Measurements from ENCODE around the gene UBQLN3.

Gene UBQLN3

GRCh38 chr11:5522308-5522707 lies 12.6 kb upstream of the UBQLN3 start:
- Histone ChIP-seq H3K4me2 (ENCODE audit: low read depth, low read length) (no peak overlapping the region), H3K4me3 (ENCODE audit: low read length) (no peak overlapping the region), H4K20me1 (ENCODE audit: insufficient read depth, low read length) (no peaks in the 10 kb centered on the region), H3K27me3 (replicated peaks; ENCODE audit: insufficient read depth, low read length) (no peaks in the 10 kb centered on the region), H3K4me1 (ENCODE audit: low read length) (no peaks in the 10 kb centered on the region), H3K79me2 (ENCODE audit: low read length) (no peaks in the 10 kb centered on the region), H3K9me2 (replicated peaks; ENCODE audit: insufficient read depth, low read length) (no peaks in the 10 kb centered on the region), H3F3A (ENCODE audit: insufficient read depth, low read length) (no peaks in the 10 kb centered on the region), H3K27ac (ENCODE audit: low read length) (no peak overlapping the region), H3K9ac (ENCODE audit: low read length) (no peak overlapping the region), H3K36me3 (replicated peaks; ENCODE audit: insufficient read depth, low read length) (no peaks in the 10 kb centered on the region), H2AFZ (ENCODE audit: low read length) (no peak overlapping the region), H3K9me3 (replicated peaks; ENCODE audit: insufficient read depth, low read length) (no peaks in the 10 kb centered on the region)
- DNase-seq = no peak
- TF ChIP-seq EZH2phosphoT487 (IDR thresholded peaks at IDR 0.05; ENCODE audit: low read length) (no peak), EZH2 (optimal IDR thresholded peaks at IDR 0.05; ENCODE audit: low read depth, low read length) (no peak)
- TF ChIP-seq, protein P1, sequence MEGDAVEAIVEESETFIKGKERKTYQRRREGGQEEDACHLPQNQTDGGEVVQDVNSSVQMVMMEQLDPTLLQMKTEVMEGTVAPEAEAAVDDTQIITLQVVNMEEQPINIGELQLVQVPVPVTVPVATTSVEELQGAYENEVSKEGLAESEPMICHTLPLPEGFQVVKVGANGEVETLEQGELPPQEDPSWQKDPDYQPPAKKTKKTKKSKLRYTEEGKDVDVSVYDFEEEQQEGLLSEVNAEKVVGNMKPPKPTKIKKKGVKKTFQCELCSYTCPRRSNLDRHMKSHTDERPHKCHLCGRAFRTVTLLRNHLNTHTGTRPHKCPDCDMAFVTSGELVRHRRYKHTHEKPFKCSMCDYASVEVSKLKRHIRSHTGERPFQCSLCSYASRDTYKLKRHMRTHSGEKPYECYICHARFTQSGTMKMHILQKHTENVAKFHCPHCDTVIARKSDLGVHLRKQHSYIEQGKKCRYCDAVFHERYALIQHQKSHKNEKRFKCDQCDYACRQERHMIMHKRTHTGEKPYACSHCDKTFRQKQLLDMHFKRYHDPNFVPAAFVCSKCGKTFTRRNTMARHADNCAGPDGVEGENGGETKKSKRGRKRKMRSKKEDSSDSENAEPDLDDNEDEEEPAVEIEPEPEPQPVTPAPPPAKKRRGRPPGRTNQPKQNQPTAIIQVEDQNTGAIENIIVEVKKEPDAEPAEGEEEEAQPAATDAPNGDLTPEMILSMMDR (IDR thresholded peaks at IDR 0.05; ENCODE audit: low read length) = no peak

DNA sequence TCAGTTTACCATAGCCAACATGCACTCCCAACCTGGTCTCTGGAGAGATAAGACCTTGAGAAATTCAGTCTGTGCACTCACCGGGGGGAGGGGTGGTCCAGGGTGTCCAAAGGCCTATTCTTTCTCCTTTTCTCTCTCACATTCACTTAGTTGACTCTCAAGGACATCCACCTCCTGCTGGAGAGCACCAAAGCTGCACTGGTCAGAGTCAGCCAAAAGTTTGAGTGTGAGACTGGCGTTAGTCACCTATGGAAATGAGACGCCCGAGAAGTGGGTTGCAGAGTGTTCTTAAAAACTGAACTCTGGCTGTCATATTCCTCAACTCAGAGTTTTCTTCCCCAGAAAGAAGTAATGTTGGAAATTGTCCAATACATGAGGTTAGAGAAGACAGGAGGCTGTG lies 11.8 kb upstream of the UBQLN3 start:
- TF ChIP-seq EZH2phosphoT487 (IDR thresholded peaks at IDR 0.05; ENCODE audit: low read length) (no peak), EZH2 (optimal IDR thresholded peaks at IDR 0.05; ENCODE audit: low read depth, low read length) (no peak)
- TF ChIP-seq, protein P1 (IDR thresholded peaks at IDR 0.05; ENCODE audit: low read length) = no peak
- DNase-seq = no peak

DNA sequence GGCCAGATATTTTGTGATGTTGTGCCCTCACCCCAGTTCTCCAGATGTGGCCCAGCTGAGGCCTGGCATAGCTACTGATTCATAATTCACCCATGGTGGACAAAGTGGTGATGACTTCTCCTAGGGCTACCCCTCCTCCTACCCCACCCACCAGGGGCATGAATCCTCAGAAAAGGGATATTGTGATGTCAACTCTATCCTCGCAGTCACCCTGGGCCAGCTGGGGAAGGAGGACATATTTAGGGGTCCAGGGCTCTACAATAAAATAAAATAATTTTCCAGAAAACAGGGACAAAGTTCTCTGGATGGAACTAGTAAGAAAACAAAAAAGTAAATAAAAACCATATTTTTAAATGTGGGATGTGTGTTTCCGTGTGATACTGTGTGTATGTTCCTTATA lies 6.8 kb upstream of the UBQLN3 start, which contains the start of gene UBQLNL:
Gene UBQLNL (minus strand): TSS at position 101 of the 400 bp plus-strand sequence. CDS start 258 bp downstream, outside the sequence.
- no peaks in the 10 kb centered on the region for H3K79me2 ChIP-seq (ENCODE audit: low read length)
- H3K9me2 ChIP-seq (replicated peaks; ENCODE audit: insufficient read depth, low read length) = no peaks in the 10 kb centered on the region
- H3K4me3 ChIP-seq (ENCODE audit: low read length) = no peak within 1 kb of the TSS
- no peak within 1 kb of the TSS for H3K27ac ChIP-seq (ENCODE audit: low read length)
- no peak within 1 kb of the TSS for H2AFZ ChIP-seq (ENCODE audit: low read length)
- no peaks in the 10 kb centered on the region for H3K36me3 ChIP-seq (replicated peaks; ENCODE audit: insufficient read depth, low read length)
- TF ChIP-seq EZH2 (optimal IDR thresholded peaks at IDR 0.05; ENCODE audit: low read depth, low read length) (no peak), EZH2phosphoT487 (IDR thresholded peaks at IDR 0.05; ENCODE audit: low read length) (no peak)
- TF ChIP-seq, protein P1 (IDR thresholded peaks at IDR 0.05; ENCODE audit: low read length) = no peak
- no peak within 1 kb of the TSS for H3K9ac ChIP-seq (ENCODE audit: low read length)
- no peaks in the 10 kb centered on the region for H3K9me3 ChIP-seq (replicated peaks; ENCODE audit: insufficient read depth, low read length)
- no peaks in the 10 kb centered on the region for H3F3A ChIP-seq (ENCODE audit: insufficient read depth, low read length)
- DNase-seq = no peak
- no peak within 1 kb of the TSS for H3K4me2 ChIP-seq (ENCODE audit: low read depth, low read length)
- no peaks in the 10 kb centered on the region for H3K27me3 ChIP-seq (replicated peaks; ENCODE audit: insufficient read depth, low read length)
- no peaks in the 10 kb centered on the region for H4K20me1 ChIP-seq (ENCODE audit: insufficient read depth, low read length)
- H3K4me1 ChIP-seq (ENCODE audit: low read length) = no peaks in the 10 kb centered on the region

More for the DNA sequence above, 11.8 kb upstream of the UBQLN3 start:
- H3K9me3 ChIP-seq (replicated peaks; ENCODE audit: insufficient read depth, low read length) = no peaks in the 10 kb centered on the region
- no peak overlapping the region for H3K9ac ChIP-seq (ENCODE audit: low read length)
- H3K4me1 ChIP-seq (ENCODE audit: low read length) = no peaks in the 10 kb centered on the region
- H3K27me3 ChIP-seq (replicated peaks; ENCODE audit: insufficient read depth, low read length) = no peaks in the 10 kb centered on the region
- H3K27ac ChIP-seq (ENCODE audit: low read length) = no peak overlapping the region
- no peaks in the 10 kb centered on the region for H3F3A ChIP-seq (ENCODE audit: insufficient read depth, low read length)
- no peaks in the 10 kb centered on the region for H3K79me2 ChIP-seq (ENCODE audit: low read length)
- H4K20me1 ChIP-seq (ENCODE audit: insufficient read depth, low read length) = no peaks in the 10 kb centered on the region
- H3K9me2 ChIP-seq (replicated peaks; ENCODE audit: insufficient read depth, low read length) = no peaks in the 10 kb centered on the region
- no peak overlapping the region for H3K4me3 ChIP-seq (ENCODE audit: low read length)
- H2AFZ ChIP-seq (ENCODE audit: low read length) = no peak overlapping the region
- no peak overlapping the region for H3K4me2 ChIP-seq (ENCODE audit: low read depth, low read length)
- no peaks in the 10 kb centered on the region for H3K36me3 ChIP-seq (replicated peaks; ENCODE audit: insufficient read depth, low read length)
